Endothelial cell of umbilical vein (primary cell): Measurements from ENCODE around the gene ZMYND11. TPM values are rescaled to one million over a fixed set of nuclear protein-coding genes. Genes with fewer than 3 reads are reported as not detected.

Source experiments
- BruUV-seq: library from RNA; stranded (reverse); fragments of 400-500 nt; replicated peaks from 2 replicates; lab custom pipeline; 2021; lab: Mats Ljungman, UMichigan
- CTCF ChIA-PET: fragments of 300-600, 350-600 bp; sonication (Branson Sonifier 250); formaldehyde crosslinking; loops from one replicate; lab custom pipeline; 2021; ENCODE audit warnings: antibody characterized with exemption, inconsistent platforms; lab: Charles Lee
- POLR2A ChIA-PET: fragments of 300-600, 350-600 bp; sonication (Branson Sonifier 250); formaldehyde crosslinking; loops from one replicate; lab custom pipeline; 2021; ENCODE audit warnings: antibody characterized with exemption, inconsistent platforms; lab: Charles Lee
- DNase-seq: peaks from one replicate; pipeline ENCODE4 v3.0.0-alpha.2; 2011; ENCODE audit warnings: low read depth, low spot score
- FAIRE-seq: peaks from 2 replicates; lab custom pipeline; 2011; peaks lifted over from hg19 to GRCh38; lab: Jason Lieb, UNC
- H2AFZ ChIP-seq: 2 replicates; pipeline ENCODE4 v1.6.0; 2012; ENCODE audit warnings: low read depth, low read length, control low read depth, inconsistent platforms
- H3K27ac ChIP-seq: 2 replicates; pipeline ENCODE4 v1.5.1; 2011; ENCODE audit warnings: low read depth, mild to moderate bottlenecking, control low read depth, low read length, moderate library complexity; ENCODE audit not compliant: insufficient read depth
- H3K27me3 ChIP-seq, 2 experiments: 2 replicates each; pipeline versions ENCODE4 v1.6.0 to v1.6.1; 2011; ENCODE audit warnings: low read length in 2 of 2, mixed read lengths in 1 of 2; ENCODE audit not compliant: control insufficient read depth in 2 of 2, insufficient read depth in 2 of 2
- H3K36me3 ChIP-seq, 2 experiments: 2 replicates in 1 of 2; 3 replicates in 1 of 2; pipeline ENCODE4 v1.5.1; 2011; ENCODE audit warnings: low read length in 2 of 2, mild to moderate bottlenecking in 1 of 2, moderate library complexity in 1 of 2; ENCODE audit not compliant: control insufficient read depth in 2 of 2, insufficient read depth in 2 of 2; ENCODE audit errors: extremely low read depth in 1 of 2
- H3K4me1 ChIP-seq: 3 replicates; pipeline ENCODE4 v1.5.1; 2011; ENCODE audit warnings: mild to moderate bottlenecking, low read length; ENCODE audit not compliant: control insufficient read depth, insufficient read depth; ENCODE audit errors: extremely low read depth
- H3K4me2 ChIP-seq: 2 replicates; pipeline ENCODE4 v1.6.1; 2011; ENCODE audit warnings: low read length, control low read depth, mixed read lengths; ENCODE audit not compliant: insufficient read depth
- H3K4me3 ChIP-seq, 3 experiments: fragments of 200-600 bp in 1 of 3; sonication (generic), shearing (Covaris generic) in 1 of 3; replicated peaks in 1 of 3; 2 replicates each; pipeline ENCODE4 v1.5.1; 2011 to 2016; ENCODE audit warnings: control low read depth in 3 of 3, low read length in 3 of 3, mild to moderate bottlenecking in 2 of 3, inconsistent platforms in 1 of 3, low read depth in 1 of 3, moderate library complexity in 1 of 3; ENCODE audit not compliant: insufficient read depth in 1 of 3
- H3K79me2 ChIP-seq: 2 replicates; pipeline ENCODE4 v1.6.0; 2012; ENCODE audit warnings: low read length, inconsistent platforms; ENCODE audit not compliant: control insufficient read depth, insufficient read depth
- H3K9ac ChIP-seq: replicated peaks from 2 replicates; pipeline ENCODE3; 2011; ENCODE audit warnings: low read length, control low read depth; ENCODE audit not compliant: insufficient read depth; ENCODE audit errors: extremely low read depth
- H3K9me1 ChIP-seq: replicated peaks from 3 replicates; pipeline ENCODE4 v1.6.0; 2011; ENCODE audit warnings: mild to moderate bottlenecking, low read length; ENCODE audit not compliant: control insufficient read depth, insufficient read depth; ENCODE audit errors: extremely low read depth
- H3K9me3 ChIP-seq: replicated peaks from 2 replicates; pipeline ENCODE4 v1.5.1; 2012; ENCODE audit warnings: low read length, inconsistent platforms; ENCODE audit not compliant: control insufficient read depth, insufficient read depth
- H4K20me1 ChIP-seq: replicated peaks from 2 replicates; pipeline ENCODE3; 2011; ENCODE audit warnings: mild to moderate bottlenecking, low read length; ENCODE audit not compliant: control insufficient read depth, insufficient read depth; ENCODE audit errors: extremely low read depth
- EZH2 ChIP-seq: IDR thresholded peaks from 2 replicates; pipeline ENCODE4 v1.6.1; 2012; ENCODE audit warnings: borderline replicate concordance, low read depth, mild to moderate bottlenecking, moderate library complexity, low read length, inconsistent platforms; ENCODE audit not compliant: severe bottlenecking
- FOS ChIP-seq: IDR thresholded peaks from 2 replicates; pipeline ENCODE4 v1.6.1; 2011; ENCODE audit warnings: mild to moderate bottlenecking, low read length, moderate library complexity, borderline replicate concordance; ENCODE audit not compliant: insufficient read depth
- GATA2 ChIP-seq: IDR thresholded peaks from 2 replicates; pipeline ENCODE4 v1.7.0; 2011; ENCODE audit warnings: low read depth, mild to moderate bottlenecking, moderate library complexity, mixed read lengths, low read length; ENCODE audit not compliant: insufficient read length, insufficient read depth
- JUN ChIP-seq: IDR thresholded peaks from 2 replicates; pipeline ENCODE4 v1.6.1; 2011; ENCODE audit warnings: borderline replicate concordance, low read depth; ENCODE audit not compliant: insufficient read length, insufficient read depth
- MAX ChIP-seq: IDR thresholded peaks from 2 replicates; pipeline ENCODE4 v1.6.1; 2011; ENCODE audit not compliant: insufficient read depth, insufficient read length
- MYC ChIP-seq: IDR thresholded peaks from one replicate; pipeline ENCODE4 v1.6.1; 2011; ENCODE audit warnings: mild to moderate bottlenecking, low read depth, low read length
- POLR2A ChIP-seq: IDR thresholded peaks from 2 replicates; pipeline ENCODE4 v1.6.1; 2012; ENCODE audit warnings: low read depth, mild to moderate bottlenecking, control low read depth, low read length
- POLR2AphosphoS5 ChIP-seq: IDR thresholded peaks from 2 replicates; pipeline ENCODE4 v1.6.1; 2012; ENCODE audit warnings: low read depth, mild to moderate bottlenecking, control low read depth, low read length, moderate library complexity; ENCODE audit not compliant: insufficient read depth
- dilution Hi-C: fragments of 300-500 bp; cut with MboI; formaldehyde crosslinking; loops from one replicate; pipeline ENCODE4 v1.15.0; 2019; ENCODE audit warnings: low sequenced_read_pairs; ENCODE audit not compliant: extremely low pct_ligation_motif_present
- intact Hi-C: fragments of 100-400 bp; cut with micrococcal nuclease; formaldehyde crosslinking; loops from one replicate; pipeline ENCODE4 v1.10.0; 2022
- polyA plus RNA-seq, 4 experiments: library from polyadenylated mRNA; depleted of rRNA in 3 of 4; stranded (reverse) in 3 of 4; unstranded in 1 of 4; fragments of >200 nt; gene quantifications; 2 replicates each; pipeline versions ENCODE4 v1.2.1 to v1.2.3, GENCODE V29; 2011 to 2012; ENCODE audit warnings: missing spikeins in 1 of 4
- total RNA-seq: library from RNA; stranded (reverse); gene quantifications from 2 replicates; pipeline ENCODE4 v1.2.3, GENCODE V29; 2021
- TF ChIP-seq, protein P1 (sequence below), 2 donors: IDR thresholded peaks; 1 replicate in 1 of 2; 2 replicates in 1 of 2; pipeline ENCODE4 v1.5.1; 2011; ENCODE audit warnings: low read length in 2 of 2, mild to moderate bottlenecking in 2 of 2, moderate library complexity in 2 of 2, control low read depth in 1 of 2, inconsistent platforms in 1 of 2, low read depth in 1 of 2; ENCODE audit not compliant: insufficient read depth in 1 of 2; ENCODE audit errors: extremely low read depth in 1 of 2

ZMYND11 gene
- total and polyA plus RNA-seq, 2 donors (not counting 3 experiments of a cell fraction or from before 2014, with no cell fraction given), result 17.0 to 56.0 TPM

GRCh38 chr10:271201-271600 lies 135.9 kb downstream of the ZMYND11 start:
- Histone ChIP-seq H3K4me1 (peaks cover 10% of the 10 kb centered on the region), H2AFZ (no peak overlapping the region), H3K79me2 (no peaks in the 10 kb centered on the region), H4K20me1 (no peaks in the 10 kb centered on the region), H3K27ac (no peak overlapping the region), H3K36me3 (no peaks in the 10 kb centered on the region), H3K9ac (no peak overlapping the region), H3K9me1 (no peaks in the 10 kb centered on the region), H3K4me3 (no peak overlapping the region), H3K4me2 (no peak overlapping the region), H3K9me3 (no peaks in the 10 kb centered on the region), H3K27me3 (no peaks in the 10 kb centered on the region)
- DNase-seq, result no peak
- FAIRE-seq, result no peak
- BruUV-seq, result no TSS peak
- no peak for TF ChIP-seq EZH2
- no peak for TF ChIP-seq POLR2AphosphoS5
- no peak for TF ChIP-seq FOS
- no peak for TF ChIP-seq JUN
- TF ChIP-seq MAX, result no peak
- TF ChIP-seq, protein P1, sequence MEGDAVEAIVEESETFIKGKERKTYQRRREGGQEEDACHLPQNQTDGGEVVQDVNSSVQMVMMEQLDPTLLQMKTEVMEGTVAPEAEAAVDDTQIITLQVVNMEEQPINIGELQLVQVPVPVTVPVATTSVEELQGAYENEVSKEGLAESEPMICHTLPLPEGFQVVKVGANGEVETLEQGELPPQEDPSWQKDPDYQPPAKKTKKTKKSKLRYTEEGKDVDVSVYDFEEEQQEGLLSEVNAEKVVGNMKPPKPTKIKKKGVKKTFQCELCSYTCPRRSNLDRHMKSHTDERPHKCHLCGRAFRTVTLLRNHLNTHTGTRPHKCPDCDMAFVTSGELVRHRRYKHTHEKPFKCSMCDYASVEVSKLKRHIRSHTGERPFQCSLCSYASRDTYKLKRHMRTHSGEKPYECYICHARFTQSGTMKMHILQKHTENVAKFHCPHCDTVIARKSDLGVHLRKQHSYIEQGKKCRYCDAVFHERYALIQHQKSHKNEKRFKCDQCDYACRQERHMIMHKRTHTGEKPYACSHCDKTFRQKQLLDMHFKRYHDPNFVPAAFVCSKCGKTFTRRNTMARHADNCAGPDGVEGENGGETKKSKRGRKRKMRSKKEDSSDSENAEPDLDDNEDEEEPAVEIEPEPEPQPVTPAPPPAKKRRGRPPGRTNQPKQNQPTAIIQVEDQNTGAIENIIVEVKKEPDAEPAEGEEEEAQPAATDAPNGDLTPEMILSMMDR (IDR thresholded peaks at IDR 0.05; ENCODE audit: extremely low read depth in 1 of 2, insufficient read depth in 1 of 2, low read depth in 1 of 2, low read length in 2 of 2), result no peak
- TF ChIP-seq GATA2, result no peak
- no peak for TF ChIP-seq POLR2A
- TF ChIP-seq MYC, result no peak
- dilution Hi-C loops (no loop called here), intact Hi-C loops (no loop called here)
- ChIA-PET CTCF (interaction anchor here (1.3 to 1.6 kb wide), 3 partner anchors 18 to 40 kb away, joined by 3 to 4 read pairs (median 3); no protein-coding TSS in a partner anchor), POLR2A (no interaction called here)
